IMR-90 (cell line): Measurements from ENCODE around the gene NDUFV2. TPM values are rescaled to one million over a fixed set of nuclear protein-coding genes. Genes with fewer than 3 reads are reported as not detected.

Source experiments
- ATAC-seq: fragments of 200-7000 bp; cut with Tn5 transposase; 2 replicates; pipeline ENCODE4 v1.9.1; 2020; ENCODE audit warnings: low read depth, mild to moderate bottlenecking, moderate library complexity
- BruUV-seq: library from RNA; stranded (reverse); fragments of 400-500 nt; replicated peaks from 2 replicates; lab custom pipeline; 2021; lab: Mats Ljungman, UMichigan
- CTCF ChIA-PET: fragments of 300-600 bp; formaldehyde crosslinking; extraction: SDS; loops from one replicate; lab custom pipeline; 2021; ENCODE audit warnings: antibody characterized with exemption; lab: Yijun Ruan, JAX
- POLR2A ChIA-PET: fragments of 300-600 bp; sonication (Branson Sonifier 250); formaldehyde crosslinking; loops from one replicate; lab custom pipeline; 2022; ENCODE audit warnings: antibody characterized with exemption; ENCODE audit not compliant: unreplicated experiment; lab: Charles Lee
- DNase-seq: peaks from one replicate; pipeline ENCODE4 v3.0.0; 2013
- H2AFZ ChIP-seq: replicated peaks from 2 replicates; pipeline ENCODE3; 2013; ENCODE audit warnings: low read length, mild to moderate bottlenecking; ENCODE audit not compliant: poor library complexity
- H2AK5ac ChIP-seq: 2 replicates; pipeline ENCODE4 v1.6.1; 2013; ENCODE audit warnings: low read depth, low read length, inconsistent platforms
- H2AK9ac ChIP-seq: replicated peaks from 2 replicates; pipeline ENCODE3; 2013; ENCODE audit warnings: mild to moderate bottlenecking, low read depth, low read length, moderate library complexity; ENCODE audit not compliant: poor library complexity
- H2BK120ac ChIP-seq: 2 replicates; pipeline ENCODE4 v1.6.1; 2013; ENCODE audit warnings: low read depth, low read length, inconsistent platforms
- H2BK15ac ChIP-seq: 3 replicates; pipeline ENCODE4 v1.6.1; 2013; ENCODE audit warnings: low read depth, low read length, inconsistent platforms
- H2BK20ac ChIP-seq: 2 replicates; pipeline ENCODE4 v1.6.1; 2013; ENCODE audit warnings: low read depth, mild to moderate bottlenecking, inconsistent platforms, low read length, moderate library complexity
- H2BK5ac ChIP-seq: 2 replicates; pipeline ENCODE4 v1.6.1; 2013; ENCODE audit warnings: mild to moderate bottlenecking, low read depth, low read length, inconsistent platforms; ENCODE audit not compliant: poor library complexity, severe bottlenecking
- H3K14ac ChIP-seq: replicated peaks from 2 replicates; pipeline ENCODE4 v1.6.1; 2013; ENCODE audit warnings: low read depth, low read length, inconsistent platforms
- H3K18ac ChIP-seq: 2 replicates; pipeline ENCODE4 v1.6.1; 2013; ENCODE audit warnings: low read depth, low read length, control low read depth
- H3K23ac ChIP-seq: 2 replicates; pipeline ENCODE4 v1.6.1; 2013; ENCODE audit warnings: low read depth, low read length, inconsistent platforms
- H3K27ac ChIP-seq: 2 replicates; pipeline ENCODE4 v1.5.1; 2013; ENCODE audit warnings: mild to moderate bottlenecking, control low read depth, low read length; ENCODE audit not compliant: insufficient read depth
- H3K27me3 ChIP-seq: 2 replicates; pipeline ENCODE4 v1.6.1; 2013; ENCODE audit warnings: low read length; ENCODE audit not compliant: control insufficient read depth, insufficient read depth
- H3K36me3 ChIP-seq: 2 replicates; pipeline ENCODE4 v1.6.1; 2013; ENCODE audit warnings: low read length, mixed read lengths; ENCODE audit not compliant: control insufficient read depth, insufficient read depth
- H3K4ac ChIP-seq: 2 replicates; pipeline ENCODE4 v1.6.1; 2013; ENCODE audit warnings: low read depth, low read length, inconsistent platforms
- H3K4me1 ChIP-seq: 2 replicates; pipeline ENCODE4 v1.6.1; 2013; ENCODE audit warnings: low read length, mixed read lengths; ENCODE audit not compliant: control insufficient read depth, insufficient read depth
- H3K4me2 ChIP-seq: 2 replicates; pipeline ENCODE4 v1.6.1; 2013; ENCODE audit warnings: low read depth, mild to moderate bottlenecking, control low read depth, low read length, moderate library complexity
- H3K4me3 ChIP-seq: 2 replicates; pipeline ENCODE4 v1.5.1; 2013; ENCODE audit warnings: low read depth, mild to moderate bottlenecking, control low read depth, low read length, moderate library complexity; ENCODE audit not compliant: insufficient read depth
- H3K56ac ChIP-seq: 2 replicates; pipeline ENCODE4 v1.6.1; 2013; ENCODE audit warnings: low read length, inconsistent platforms; ENCODE audit not compliant: insufficient read depth; ENCODE audit errors: extremely low read depth
- H3K79me1 ChIP-seq, 2 experiments: 2 replicates each; pipeline ENCODE4 v1.6.1; 2013; ENCODE audit warnings: low read length in 2 of 2, inconsistent platforms in 1 of 2, low read depth in 1 of 2
- H3K9ac ChIP-seq: 2 replicates; pipeline ENCODE4 v1.6.1; 2013; ENCODE audit warnings: low read depth, low read length, control low read depth
- H3K9me1 ChIP-seq: 2 replicates; pipeline ENCODE4 v1.6.1; 2013; ENCODE audit warnings: low read length, inconsistent platforms; ENCODE audit not compliant: insufficient read depth
- H3K9me3 ChIP-seq: 2 replicates; pipeline ENCODE4 v1.6.1; 2013; ENCODE audit warnings: low read length; ENCODE audit not compliant: control insufficient read depth, insufficient read depth
- H4K20me1 ChIP-seq: 2 replicates; pipeline ENCODE4 v1.6.1; 2013; ENCODE audit warnings: low read length, inconsistent platforms; ENCODE audit not compliant: insufficient read depth
- H4K5ac ChIP-seq: 2 replicates; pipeline ENCODE4 v1.6.1; 2013; ENCODE audit warnings: mild to moderate bottlenecking, low read depth, low read length, control low read depth
- H4K8ac ChIP-seq, 2 experiments: 2 replicates each; pipeline ENCODE4 v1.6.1; 2013; ENCODE audit warnings: low read depth in 2 of 2, low read length in 2 of 2, control low read depth in 1 of 2, inconsistent platforms in 1 of 2
- H4K91ac ChIP-seq: 2 replicates; pipeline ENCODE4 v1.6.1; 2013; ENCODE audit warnings: low read depth, low read length, inconsistent platforms; ENCODE audit not compliant: insufficient read depth
- BHLHE40 ChIP-seq: fragments of 150-350 bp; IDR thresholded peaks from 2 replicates; pipeline ENCODE4 v1.6.1; 2016; ENCODE audit warnings: mild to moderate bottlenecking, low read depth, low read length
- FOS ChIP-seq: fragments of 150-350 bp; IDR thresholded peaks from 2 replicates; pipeline ENCODE4 v1.6.1; 2016; ENCODE audit warnings: low read depth, low read length
- RAD21 ChIP-seq: IDR thresholded peaks from 2 replicates; pipeline ENCODE4 v1.6.1; 2012; ENCODE audit warnings: low read length, improper control_type of control experiment
- RCOR1 ChIP-seq: IDR thresholded peaks from 2 replicates; pipeline ENCODE4 v1.6.1; 2012; ENCODE audit warnings: mild to moderate bottlenecking, low read length, improper control_type of control experiment; ENCODE audit not compliant: insufficient replicate concordance
- RFX5 ChIP-seq: IDR thresholded peaks from 2 replicates; pipeline ENCODE4 v1.8.0; 2012; ENCODE audit warnings: low read depth, mild to moderate bottlenecking, low read length, moderate library complexity
- SMC3 ChIP-seq: fragments of 150-350 bp; IDR thresholded peaks from 2 replicates; pipeline ENCODE4 v1.6.1; 2016; ENCODE audit warnings: low read depth, mild to moderate bottlenecking, antibody characterized with exemption, low read length, moderate library complexity
- WGBS, 2 experiments: methylation state at CpG; one replicate each; pipeline versions ENCODE4 v1.1.5 to v1.1.7; 2013; ENCODE audit warnings: missing lambda C conversion rate in 2 of 2; ENCODE audit not compliant: insufficient read length in 1 of 2; ENCODE audit errors: extremely low coverage in 2 of 2; 5-methylcytosine and 5-hydroxymethylcytosine counted together
- dilution Hi-C: fragments of 300-500 bp; cut with HindIII; formaldehyde crosslinking; loops from one replicate; pipeline ENCODE4 v1.14.3; 2018; ENCODE audit warnings: low sequenced_read_pairs; ENCODE audit not compliant: unreplicated experiment
- in situ Hi-C: fragments of 300-500 bp; cut with MboI; formaldehyde crosslinking; loops from 3 replicates; pipeline ENCODE4 v1.14.3; 2019; ENCODE audit warnings: low sequenced_read_pairs, inconsistent platforms, mixed read lengths
- intact Hi-C: fragments of 100-400 bp; cut with micrococcal nuclease; formaldehyde crosslinking; loops from 2 replicates; pipeline ENCODE4 v1.10.0; 2022
- polyA plus RNA-seq, 3 experiments: library from polyadenylated mRNA; depleted of rRNA; stranded (reverse); fragments of >200 nt; gene quantifications; 2 replicates each; pipeline ENCODE4 v1.2.3, GENCODE V29; 2012; ENCODE audit warnings: low replicate concordance in 1 of 3
- total RNA-seq: library from RNA; depleted of rRNA; stranded (reverse); fragments of >200 nt; gene quantifications from 2 replicates; pipeline ENCODE4 v1.2.3, GENCODE V29; 2012

NDUFV2 gene
- total and polyA plus RNA-seq, 2 of the 4 experiments (the other 2 are of a cell fraction), result 106 to 126 TPM

GRCh38 chr18:9130195-9130594 lies 27.7 kb downstream of the NDUFV2 start:
- no peak overlapping the region for H3K9ac ChIP-seq
- dilution Hi-C loops, result no loop called here
- POLR2A ChIA-PET, result no interaction called here

More at GRCh38 chr18:9130195-9130594, 27.7 kb downstream of the NDUFV2 start:
- TF ChIP-seq SMC3 (no peak), FOS (no peak), BHLHE40 (no peak), RAD21 (no peak), RFX5 (no peak), RCOR1 (no peak)
- Histone ChIP-seq H3K27ac (no peak overlapping the region), H3K9me3 (no peaks in the 10 kb centered on the region), H3K4me3 (no peak overlapping the region), H4K20me1 (0 out of 2 replicates have a peak, but pooled peaks cover 3% of the 10 kb centered on the region), H2BK20ac (no peak overlapping the region), H4K91ac (no peak overlapping the region), H2BK15ac (no peak overlapping the region), H3K18ac (no peak overlapping the region), H3K14ac (no peak overlapping the region), H2AFZ (no peak overlapping the region), H3K4me1 (peaks cover 5% of the 10 kb centered on the region), H3K27me3 (no peaks in the 10 kb centered on the region), H3K79me1 (peaks cover 26 to 39% of the 10 kb centered on the region in 2 experiments), H2AK5ac (no peak overlapping the region), H3K4ac (no peak overlapping the region), H3K56ac (no peak overlapping the region), H2AK9ac (no peak overlapping the region), H3K9me1 (no peaks in the 10 kb centered on the region; the same call in 1 of the 2 replicates), H4K8ac (no peak overlapping the region), H3K23ac (no peak overlapping the region), H2BK5ac (no peak overlapping the region), H3K4me2 (no peak overlapping the region), H2BK120ac (no peak overlapping the region), H4K5ac (no peak overlapping the region), H3K36me3 (peaks cover 32% of the 10 kb centered on the region)
- CTCF ChIA-PET, result no interaction called here
- DNase-seq (no peak), ATAC-seq (no peak)
- intact Hi-C loops, result no loop called here
- no TSS peak for BruUV-seq
- no CpG with 5 or more reads among the region's 4 CpGs for WGBS, 2 experiments
- in situ Hi-C loops, result loop anchor here (10.0 kb wide), 1 partner anchor 455 kb away; no protein-coding TSS in a partner anchor
